OCI-LY7 (cell line): ENCODE data around the gene ZNF554. TPM values are rescaled to one million over a fixed set of nuclear protein-coding genes. Genes with fewer than 3 reads are reported as not detected.

ENCODE experiments used
- BruUV-seq: library from RNA; stranded (reverse); fragments of 400-500 nt; replicated peaks from 2 replicates; lab custom pipeline; 2021; lab: Mats Ljungman, UMichigan
- CTCF ChIA-PET: fragments of 300-600 bp; sonication (Branson Sonifier 250); formaldehyde crosslinking; loops from one replicate; lab custom pipeline; 2022; ENCODE audit warnings: antibody characterized with exemption; ENCODE audit not compliant: unreplicated experiment; lab: Charles Lee
- POLR2A ChIA-PET: fragments of 300-600 bp; sonication (Branson Sonifier 250); formaldehyde crosslinking; loops from one replicate; lab custom pipeline; 2022; ENCODE audit warnings: antibody characterized with exemption; lab: Charles Lee
- DNase-seq: peaks from one replicate; pipeline ENCODE4 v3.0.0-alpha.2; 2015; ENCODE audit warnings: low spot score
- H2AFZ ChIP-seq: fragments of 200-600 bp; sonication (generic), shearing (Covaris generic); 2 replicates; pipeline ENCODE4 v1.6.1; 2014; ENCODE audit warnings: mild to moderate bottlenecking, antibody characterized with exemption, low read length, moderate library complexity
- H3K27ac ChIP-seq: fragments of 200-600 bp; sonication (generic); 2 replicates; pipeline ENCODE4 v1.5.1; 2014; ENCODE audit warnings: mixed run types, low read depth, mild to moderate bottlenecking, moderate library complexity, low read length, inconsistent platforms; ENCODE audit not compliant: poor library complexity, severe bottlenecking
- H3K36me3 ChIP-seq: fragments of 200-600 bp; sonication (generic); 2 replicates; pipeline ENCODE4 v1.6.1; 2014; ENCODE audit warnings: mild to moderate bottlenecking, antibody characterized with exemption, low read length, moderate library complexity, mixed read lengths; ENCODE audit not compliant: insufficient read depth
- H3K4me1 ChIP-seq: fragments of 200-600 bp; sonication (generic); 2 replicates; pipeline ENCODE4 v1.5.1; 2014; ENCODE audit warnings: mild to moderate bottlenecking, low read length; ENCODE audit not compliant: insufficient read depth, poor library complexity, severe bottlenecking
- H3K4me2 ChIP-seq: fragments of 200-600 bp; sonication (generic); 2 replicates; pipeline ENCODE4 v1.6.1; 2014; ENCODE audit warnings: mild to moderate bottlenecking, low read length
- H3K4me3 ChIP-seq: fragments of 200-600 bp; sonication (generic); 2 replicates; pipeline ENCODE4 v1.5.1; 2014; ENCODE audit warnings: mild to moderate bottlenecking, low read depth, low read length; ENCODE audit not compliant: poor library complexity, severe bottlenecking
- H3K79me2 ChIP-seq: fragments of 200-600 bp; sonication (generic); 2 replicates; pipeline ENCODE4 v1.6.1; 2016; ENCODE audit warnings: low read depth, mild to moderate bottlenecking, low read length, moderate library complexity, mixed read lengths; ENCODE audit not compliant: insufficient read depth
- H3K9me2 ChIP-seq: fragments of 200-600 bp; sonication (generic); 2 replicates; pipeline ENCODE4 v1.6.1; 2016; ENCODE audit warnings: mild to moderate bottlenecking, low read length, mixed read lengths; ENCODE audit not compliant: insufficient read depth
- H3K9me3 ChIP-seq: fragments of 200-600 bp; sonication (generic); 2 replicates; pipeline ENCODE4 v1.6.1; 2014; ENCODE audit warnings: mild to moderate bottlenecking, mixed run types, low read length, mixed read lengths
- H4K20me1 ChIP-seq: fragments of 200-600 bp; sonication (generic); 2 replicates; pipeline ENCODE4 v1.6.1; 2014; ENCODE audit warnings: mild to moderate bottlenecking, antibody characterized with exemption, low read length, moderate library complexity, mixed read lengths; ENCODE audit not compliant: insufficient read depth
- CTCF ChIP-seq: fragments of 200-600 bp; sonication (generic); conservative IDR thresholded peaks from 2 replicates; pipeline ENCODE4 v1.5.1; 2014; ENCODE audit warnings: mild to moderate bottlenecking, antibody characterized with exemption, low read length, moderate library complexity, mixed read lengths
- EZH2phosphoT487 ChIP-seq: fragments of 200-600 bp; sonication (generic); IDR thresholded peaks from 2 replicates; pipeline ENCODE4 v1.6.1; 2018; ENCODE audit warnings: low read depth, borderline replicate concordance, mild to moderate bottlenecking, mixed run types, antibody characterized with exemption, low read length, moderate library complexity, mixed read lengths
- intact Hi-C: fragments of 100-400 bp; cut with micrococcal nuclease; formaldehyde crosslinking; loops from one replicate; pipeline ENCODE4 v1.10.0; 2022; ENCODE audit not compliant: unreplicated experiment
- total RNA-seq, 2 experiments: library from RNA; depleted of rRNA in 1 of 2; stranded (reverse); fragments of >200 nt in 1 of 2; shearing (Covaris generic) in 1 of 2; gene quantifications; 2 replicates each; pipeline ENCODE4 v1.2.3, GENCODE V29; 2014 to 2022

Gene ZNF554
- total RNA-seq, 2 experiments from 2014 or later, result 3.9 to 4.4 TPM

- no peaks in the 10 kb centered on the region for H4K20me1 ChIP-seq
- ChIA-PET CTCF (no interaction called here), POLR2A (no interaction called here)
- no peaks in the 10 kb centered on the region for H3K79me2 ChIP-seq
- no peak overlapping the region for H3K4me3 ChIP-seq
- intact Hi-C loops, result no loop called here
- TF ChIP-seq CTCF, result no peak
- TF ChIP-seq EZH2phosphoT487, result no peak
- no peaks in the 10 kb centered on the region for H3K9me2 ChIP-seq
- H3K9me3 ChIP-seq, result peaks cover 23% of the 10 kb centered on the region
- no TSS peak for BruUV-seq
- DNase-seq, result no peak
- H3K4me1 ChIP-seq, result peaks cover 12% of the 10 kb centered on the region
- H3K36me3 ChIP-seq, result no peaks in the 10 kb centered on the region
- no peak overlapping the region for H3K27ac ChIP-seq
- H3K4me2 ChIP-seq, result no peak overlapping the region
- H2AFZ ChIP-seq, result no peak overlapping the region
These were observed 17.8 kb downstream of the ZNF554 start for GRCh38 chr19:2837430-2837829.

GRCh38 chr19:2840794-2841791, 21.4 kb downstream of the ZNF554 start, which contains the start of gene ZNF555:
TSS of gene ZNF555 (plus strand) at chr19:2841475. CDS start at chr19:2841573, 98 bp downstream.
- Histone ChIP-seq H3K36me3 (no peaks in the 10 kb centered on the region; the same call in 1 of the 2 replicates), H3K9me2 (no peaks in the 10 kb centered on the region), H3K9me3 (no peaks in the 10 kb centered on the region), H3K4me3 (peak within 1 kb of the TSS; percentile 73), H3K79me2 (no peaks in the 10 kb centered on the region), H3K4me2 (peak within 1 kb of the TSS; percentile 94), H2AFZ (peak within 1 kb of the TSS; percentile 95), H3K27ac (peak within 1 kb of the TSS; percentile 78), H3K4me1 (peaks cover 23% of the 10 kb centered on the region), H4K20me1 (no peaks in the 10 kb centered on the region)
- intact Hi-C loops, result loop anchor here (2.0 kb wide), 2 partner anchors 22 to 58 kb away; partner anchors contain the start of genes SGTA and ZNF554
- peak; percentile 100 for DNase-seq
- peak; percentile 61 for TF ChIP-seq CTCF
- TF ChIP-seq EZH2phosphoT487, result no peak
- ChIA-PET POLR2A (interaction anchor here (0.6 to 1.5 kb wide), 3 partner anchors 58 to 686 kb away, joined by 3 to 5 read pairs (median 3); partner anchors contain the start of genes SGTA and ZNF57), CTCF (no interaction called here)
- BruUV-seq, result no TSS peak
